Ureter (tissue), 1 donor: ENCODE measurements around the gene AKAP13. TPM values are rescaled to one million over a fixed set of nuclear protein-coding genes. Genes with fewer than 3 reads are reported as not detected.
"Not testable (repeated sequence)": the region's sequence is repeated elsewhere in the genome, so short reads cannot be mapped to it uniquely, and the experiment has no call there.

Source experiments
- DNase-seq: peaks from one replicate; pipeline ENCODE4 v3.0.0-alpha.2; 2020; ENCODE audit warnings: low spot score
- total RNA-seq: library from RNA; stranded (reverse); gene quantifications from one replicate; pipeline ENCODE4 v1.2.4, GENCODE V29; 2023
- donor health status: DM: yes; HTN: yes; CAD: no.

The AKAP13 gene
- total RNA-seq, 1 donor from 2014 or later: 264 TPM

DNA sequence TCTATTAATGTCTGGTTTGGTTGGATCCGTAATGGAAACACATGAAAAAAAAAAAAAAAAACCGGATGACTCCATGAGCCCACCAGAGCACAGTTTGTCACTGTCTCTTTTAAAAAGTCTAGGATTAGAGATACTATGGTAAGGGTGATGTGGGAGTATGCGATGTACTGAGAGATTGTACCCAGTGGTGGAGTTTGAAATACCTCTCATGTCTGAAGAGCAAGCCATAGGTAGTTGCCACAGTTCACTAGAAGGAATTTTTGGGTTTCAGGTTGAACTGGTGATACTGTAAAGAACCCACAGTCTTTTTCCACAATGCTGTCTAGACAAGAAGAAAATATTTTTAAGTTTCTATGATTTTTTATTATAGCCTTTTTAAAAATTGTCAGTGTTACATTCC lies 281.5 kb downstream of the AKAP13 start:
- no peak for DNase-seq

DNA sequence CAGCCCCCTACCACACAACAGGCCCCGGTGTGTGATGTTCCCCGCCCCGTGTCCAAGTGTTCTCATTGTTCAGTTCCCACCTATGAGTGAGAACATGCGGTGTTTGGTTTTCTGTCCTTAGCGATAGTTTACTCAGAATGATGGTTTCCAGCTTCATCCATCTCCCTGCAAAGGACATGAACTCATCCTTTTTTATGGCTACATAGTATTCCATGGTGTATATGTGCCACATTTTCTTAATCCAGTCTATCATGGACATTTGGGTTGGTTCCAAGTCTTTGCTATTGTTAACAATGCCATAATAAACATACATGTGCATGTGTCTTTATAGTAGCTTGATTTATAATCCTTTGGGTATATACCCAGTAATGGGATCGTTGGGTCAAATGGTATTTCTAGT lies 285.3 kb downstream of the AKAP13 start:
- not testable (repeated sequence) for DNase-seq

DNA sequence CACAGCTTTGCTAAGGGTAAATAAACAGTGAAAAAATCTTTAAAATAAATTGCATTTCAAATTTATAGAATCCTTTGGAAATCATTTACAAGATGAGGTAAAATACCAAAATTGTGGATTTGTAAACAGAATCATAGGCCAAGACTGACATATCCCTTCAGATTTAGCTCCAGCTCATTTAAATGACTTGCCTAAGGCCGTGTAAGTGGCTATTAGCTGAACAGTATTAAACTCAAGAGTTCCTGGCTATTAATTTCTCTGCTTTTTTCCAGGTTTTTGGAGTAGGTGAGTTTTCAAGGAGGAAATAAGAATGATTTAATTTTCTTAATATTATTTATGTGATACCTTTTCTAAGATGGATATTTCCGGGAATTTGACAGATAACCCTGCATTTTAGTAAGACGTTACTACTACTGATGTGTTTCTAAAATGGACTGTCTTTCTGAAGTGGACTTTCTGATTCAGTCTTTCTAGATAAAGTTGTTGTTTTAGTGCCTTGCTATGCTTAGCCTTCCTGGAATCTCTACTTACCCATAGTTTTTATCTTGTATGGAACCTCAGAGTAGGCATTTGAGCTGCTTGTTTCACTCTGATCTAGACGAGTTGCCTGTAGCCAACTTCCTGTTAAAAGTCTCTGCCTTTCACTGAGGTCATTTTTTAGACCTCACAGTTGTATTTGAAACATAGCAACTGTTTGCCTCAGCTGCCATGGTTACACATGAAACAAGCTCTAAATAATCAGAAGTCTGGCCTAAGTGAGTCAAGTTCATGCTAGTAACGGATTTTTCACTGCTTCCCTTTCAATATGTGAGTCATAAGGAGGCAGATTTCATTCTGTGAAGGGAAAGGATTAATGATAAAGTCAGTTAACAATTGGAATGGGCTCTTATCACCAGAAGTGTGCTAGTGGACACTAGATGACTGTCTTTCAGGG lies 287.4 kb downstream of the AKAP13 start:
- peak; percentile 58 for DNase-seq

DNA sequence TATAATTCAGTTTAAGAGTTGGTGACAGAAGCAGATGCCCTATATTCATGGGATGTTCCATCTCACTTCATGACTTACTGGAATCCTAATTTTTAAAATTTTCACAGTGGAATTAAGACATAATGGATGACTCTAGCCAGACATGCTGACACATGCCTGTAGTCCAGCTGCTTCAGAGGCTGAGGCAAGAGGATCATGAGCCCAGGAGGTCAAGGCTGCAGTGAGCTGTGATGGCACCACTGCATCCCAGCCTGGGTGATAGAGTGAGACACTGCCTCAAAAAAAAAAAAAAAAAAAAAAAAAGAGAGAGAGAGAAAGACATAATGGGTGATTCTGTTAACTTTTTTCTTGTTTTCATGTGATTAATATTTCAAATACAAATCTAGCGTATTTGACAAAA lies 290.8 kb downstream of the AKAP13 start:
- DNase-seq: no peak

DNA sequence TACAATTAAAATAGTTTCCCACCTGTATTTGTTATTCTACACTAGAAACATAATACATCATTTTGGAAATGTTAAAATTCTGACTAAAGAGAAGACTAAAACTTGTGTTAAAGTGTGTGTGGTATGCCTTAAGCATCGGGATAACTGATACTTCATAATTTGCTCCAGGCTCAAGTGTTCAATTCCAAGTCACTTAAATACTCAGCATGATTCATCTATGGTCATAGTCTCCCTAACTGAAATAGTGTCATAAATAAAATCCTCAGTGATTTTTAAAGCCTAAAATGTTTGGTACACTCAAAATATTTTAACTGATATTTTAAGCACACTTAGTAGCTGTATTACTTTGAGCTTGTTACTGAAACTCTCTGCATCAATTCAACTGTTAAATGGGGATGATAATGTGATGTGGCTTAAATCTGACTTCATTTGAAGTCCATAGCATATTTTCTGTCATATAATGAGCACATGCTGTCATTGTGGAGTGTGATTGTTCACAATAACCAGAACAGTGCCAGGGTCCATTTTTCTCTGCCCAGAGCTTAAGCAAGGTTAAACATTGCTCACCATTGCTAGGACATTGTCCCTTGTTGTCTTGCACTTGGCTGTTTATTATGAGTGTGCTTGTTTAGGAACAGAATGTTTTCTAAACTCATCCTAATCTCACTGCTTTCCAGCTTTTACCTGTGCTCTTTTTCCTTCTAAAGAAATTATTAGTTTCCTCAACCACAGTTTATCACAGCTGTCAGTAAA lies 292.1 kb downstream of the AKAP13 start:
- no peak for DNase-seq

DNA sequence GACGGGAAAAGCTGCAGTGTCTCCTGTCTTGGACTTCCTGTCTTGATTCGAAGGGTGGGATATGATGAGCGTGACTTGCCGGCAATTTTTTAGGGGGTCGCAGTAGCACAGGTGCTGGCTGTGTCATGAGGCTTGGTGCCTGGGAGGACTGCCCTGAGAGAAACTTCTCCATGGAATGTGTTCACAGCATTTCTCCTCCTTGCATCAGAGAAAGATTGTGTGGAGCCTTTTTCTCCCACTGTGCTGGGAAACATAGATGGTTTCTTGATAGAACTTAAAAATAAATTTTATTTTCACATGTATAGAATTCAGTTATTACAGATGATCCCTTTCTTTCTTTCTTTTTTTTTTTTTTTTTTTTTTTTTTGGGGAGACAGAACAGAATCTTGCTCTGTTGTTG lies 292.9 kb downstream of the AKAP13 start:
- no peak for DNase-seq

DNA sequence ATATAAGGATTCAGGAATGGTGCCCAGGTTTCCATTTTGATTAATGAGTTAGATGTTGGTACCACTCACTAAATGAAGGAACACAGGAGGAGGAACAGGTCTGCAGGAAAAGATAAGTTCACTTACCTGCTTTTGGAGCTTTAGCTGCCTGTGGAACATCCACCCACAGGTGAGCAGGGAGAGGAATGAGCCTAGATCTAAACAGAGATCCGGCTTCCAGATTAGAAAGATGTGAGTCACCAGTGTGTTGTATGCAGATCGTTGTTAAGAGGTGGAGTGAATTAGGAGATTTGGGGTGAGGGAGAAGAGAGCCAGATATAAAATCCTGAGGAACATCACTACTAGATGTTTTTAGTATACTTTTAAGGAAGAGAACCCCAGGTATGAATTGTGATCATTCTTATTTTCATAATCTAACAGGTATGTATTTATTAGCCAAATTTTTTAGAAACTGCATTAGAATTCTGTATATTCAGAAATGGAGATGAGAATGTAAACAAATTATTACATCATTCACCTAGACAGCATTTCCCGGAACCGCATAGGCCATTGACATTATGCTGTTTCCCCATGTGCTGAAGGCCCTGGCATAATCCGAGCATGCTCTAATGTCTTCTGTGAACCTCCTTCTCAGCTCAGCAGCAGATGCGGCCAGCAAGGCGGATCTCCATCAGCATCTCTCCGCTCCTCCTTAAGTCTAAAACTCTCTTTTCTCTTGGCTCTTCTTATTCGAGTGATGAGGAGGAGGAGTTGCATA lies 296.1 kb downstream of the AKAP13 start:
- no peak for DNase-seq

DNA sequence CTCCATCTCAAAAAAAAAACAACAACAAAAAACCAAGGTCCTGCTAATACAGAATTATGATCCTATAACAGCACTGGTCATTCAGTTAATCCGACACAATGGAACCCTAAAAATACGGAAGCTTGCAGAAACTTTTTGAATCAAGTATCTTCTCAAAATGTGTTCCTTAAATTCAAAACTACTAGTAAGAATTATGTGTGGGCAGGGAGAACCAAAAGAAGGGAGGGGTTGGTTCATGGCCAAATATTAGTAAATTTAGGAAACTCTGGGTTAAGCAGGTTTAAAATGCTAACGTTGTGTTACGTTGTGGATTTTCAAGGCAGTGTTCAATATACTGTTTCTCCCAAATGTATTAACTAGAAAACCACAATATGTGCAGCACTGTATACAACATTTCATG lies 298.8 kb downstream of the AKAP13 start:
- no peak for DNase-seq

DNA sequence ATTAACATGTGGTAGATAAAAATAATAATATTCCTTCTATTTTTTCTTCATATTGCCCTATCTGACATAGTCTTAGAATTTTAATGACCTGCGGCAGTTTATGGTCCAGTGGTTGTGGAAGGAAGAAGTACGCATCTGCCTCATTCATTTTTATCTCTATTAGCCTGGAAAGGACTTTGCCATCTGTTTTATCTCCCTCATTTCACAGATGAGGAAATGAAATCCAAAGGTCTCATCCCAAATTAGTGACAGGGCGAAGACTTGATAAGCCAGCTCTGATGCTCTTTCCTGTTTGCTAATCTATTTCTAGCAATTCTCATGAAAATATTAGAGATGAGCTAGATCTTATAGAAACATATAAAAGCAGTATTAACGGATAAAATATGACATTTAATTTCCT lies 301.0 kb downstream of the AKAP13 start:
- no peak for DNase-seq

DNA sequence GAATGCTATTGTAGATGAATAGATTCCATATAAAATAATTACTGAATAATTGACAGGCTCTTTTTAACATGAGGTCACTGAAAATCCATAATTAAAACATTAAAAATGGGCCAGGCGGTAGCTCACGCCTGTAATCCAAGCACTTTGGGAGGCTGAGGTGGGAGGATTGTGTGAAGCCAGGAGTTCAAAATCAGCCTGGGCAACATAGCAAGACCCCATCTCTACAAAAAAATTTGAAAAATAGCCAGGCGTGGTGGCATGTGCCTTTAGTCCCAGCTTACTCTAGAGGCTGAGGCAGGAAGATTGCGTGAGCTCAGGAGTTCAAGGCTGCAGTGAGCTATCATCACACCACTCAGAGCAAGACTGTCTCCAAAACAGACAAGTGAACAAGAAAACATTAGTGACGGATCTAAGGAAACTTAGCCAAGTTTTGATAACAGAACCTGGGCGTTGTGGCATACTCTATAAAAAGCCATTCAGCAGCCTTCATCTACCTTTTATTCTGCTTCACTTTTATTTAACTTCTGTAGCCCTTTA lies 303.8 kb downstream of the AKAP13 start:
- DNase-seq: no peak

DNA sequence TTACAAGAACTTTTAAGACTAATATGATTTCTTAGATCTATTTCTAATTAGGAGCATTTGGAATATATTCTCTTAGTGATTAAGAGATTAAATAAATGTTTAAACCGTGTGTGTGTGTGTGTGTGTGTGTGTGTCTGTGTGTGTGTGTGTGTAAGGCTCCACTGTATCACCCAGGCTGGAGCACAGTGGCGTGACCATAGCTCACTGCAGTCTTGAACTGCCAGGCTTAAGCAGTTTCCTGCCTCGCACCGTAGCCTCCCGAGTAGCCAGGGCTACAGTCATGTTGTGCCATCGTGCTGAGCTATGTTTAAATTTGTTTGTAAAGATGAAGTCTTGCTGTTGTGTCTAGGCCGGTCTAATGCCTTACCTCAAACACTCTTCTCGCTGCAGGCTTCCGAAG lies 305.0 kb downstream of the AKAP13 start:
- no peak for DNase-seq

DNA sequence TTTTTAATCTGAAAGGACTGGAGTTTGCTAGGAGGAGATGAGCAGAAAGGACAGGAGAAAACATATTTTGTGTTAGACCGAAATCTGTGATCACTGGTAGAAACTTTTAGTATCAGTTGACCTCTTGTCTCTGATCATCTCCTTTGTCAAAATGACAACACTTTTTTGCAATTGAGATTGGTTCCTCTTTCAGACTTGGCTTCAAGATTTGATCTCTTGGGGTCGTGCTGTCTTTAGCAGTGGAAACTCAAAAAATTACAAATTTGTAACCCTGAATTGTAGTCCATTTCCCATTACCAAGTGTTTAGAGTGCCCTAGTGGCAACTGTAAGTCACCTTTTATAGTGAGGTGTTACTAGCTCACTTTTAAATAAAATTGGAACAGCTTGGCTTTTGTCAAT lies 306.9 kb downstream of the AKAP13 start:
- no peak for DNase-seq

DNA sequence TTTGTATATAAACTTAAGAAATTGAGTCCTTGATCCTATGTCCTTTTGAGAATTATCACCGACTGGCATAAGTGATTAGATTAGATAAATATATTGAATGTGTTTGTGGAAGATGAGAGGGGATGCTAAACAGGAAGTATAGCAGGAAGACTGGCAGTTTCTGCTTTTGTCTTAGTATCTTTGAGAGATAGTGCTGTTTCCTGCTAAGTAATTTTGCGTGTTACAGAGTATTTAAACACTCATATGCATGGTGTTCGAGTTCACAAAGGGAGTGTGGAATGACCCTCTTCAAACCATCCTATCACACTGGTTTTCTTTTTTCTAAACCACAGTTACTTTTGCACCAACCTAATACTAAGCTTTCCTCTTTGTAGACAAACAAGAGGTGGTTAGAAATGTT lies 308.3 kb downstream of the AKAP13 start:
- no peak for DNase-seq

DNA sequence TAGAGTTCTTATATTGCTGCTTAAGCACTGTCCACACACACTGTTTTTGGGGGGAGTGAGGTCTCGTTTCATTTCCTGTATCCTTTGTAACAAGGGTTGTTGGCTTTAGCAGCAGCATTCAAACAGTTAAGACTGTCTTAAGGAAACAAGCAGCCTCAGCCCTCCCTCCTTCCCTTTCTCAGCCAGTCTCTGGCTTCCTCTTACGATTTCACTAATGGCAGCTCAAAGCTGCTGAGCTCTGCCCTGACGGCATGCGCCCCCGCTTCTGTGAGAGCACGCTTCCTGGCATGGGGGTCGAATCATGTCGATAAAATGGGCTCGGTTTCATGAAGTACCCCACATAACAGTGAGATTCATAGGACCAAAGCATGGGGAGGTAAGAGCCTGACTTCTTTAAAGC lies 309.3 kb downstream of the AKAP13 start:
- peak; percentile 65 for DNase-seq

DNA sequence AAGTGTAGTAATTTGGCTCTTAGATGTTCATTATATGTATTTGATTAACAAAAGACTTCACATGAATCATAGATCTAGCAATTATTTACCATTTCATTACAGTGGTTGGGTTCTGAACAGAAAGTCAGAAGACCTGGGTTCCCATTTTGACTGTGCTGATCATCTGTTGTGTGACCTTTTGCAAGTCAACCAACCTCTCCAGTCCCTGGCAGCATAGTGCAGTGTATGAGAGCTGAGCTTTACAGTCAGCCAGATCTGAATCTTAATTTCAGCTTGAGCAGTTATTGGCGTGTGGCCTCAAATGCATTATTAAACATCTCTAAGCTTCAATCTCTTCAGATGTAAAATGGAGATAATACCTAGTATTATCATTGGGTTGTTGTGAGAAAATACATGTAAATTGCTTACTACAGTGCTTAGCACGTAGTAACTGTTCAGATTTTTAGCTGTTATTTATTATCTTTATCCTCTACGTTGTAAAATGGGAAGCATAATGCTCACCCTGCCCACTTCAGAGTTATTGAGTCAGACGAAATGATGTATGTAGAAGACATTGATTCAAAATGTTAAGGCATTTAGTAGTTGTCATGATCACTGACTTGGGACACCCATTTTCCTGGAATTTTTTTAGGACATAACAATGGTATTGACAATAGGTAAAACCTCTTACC lies 310.3 kb downstream of the AKAP13 start:
- DNase-seq: no peak

DNA sequence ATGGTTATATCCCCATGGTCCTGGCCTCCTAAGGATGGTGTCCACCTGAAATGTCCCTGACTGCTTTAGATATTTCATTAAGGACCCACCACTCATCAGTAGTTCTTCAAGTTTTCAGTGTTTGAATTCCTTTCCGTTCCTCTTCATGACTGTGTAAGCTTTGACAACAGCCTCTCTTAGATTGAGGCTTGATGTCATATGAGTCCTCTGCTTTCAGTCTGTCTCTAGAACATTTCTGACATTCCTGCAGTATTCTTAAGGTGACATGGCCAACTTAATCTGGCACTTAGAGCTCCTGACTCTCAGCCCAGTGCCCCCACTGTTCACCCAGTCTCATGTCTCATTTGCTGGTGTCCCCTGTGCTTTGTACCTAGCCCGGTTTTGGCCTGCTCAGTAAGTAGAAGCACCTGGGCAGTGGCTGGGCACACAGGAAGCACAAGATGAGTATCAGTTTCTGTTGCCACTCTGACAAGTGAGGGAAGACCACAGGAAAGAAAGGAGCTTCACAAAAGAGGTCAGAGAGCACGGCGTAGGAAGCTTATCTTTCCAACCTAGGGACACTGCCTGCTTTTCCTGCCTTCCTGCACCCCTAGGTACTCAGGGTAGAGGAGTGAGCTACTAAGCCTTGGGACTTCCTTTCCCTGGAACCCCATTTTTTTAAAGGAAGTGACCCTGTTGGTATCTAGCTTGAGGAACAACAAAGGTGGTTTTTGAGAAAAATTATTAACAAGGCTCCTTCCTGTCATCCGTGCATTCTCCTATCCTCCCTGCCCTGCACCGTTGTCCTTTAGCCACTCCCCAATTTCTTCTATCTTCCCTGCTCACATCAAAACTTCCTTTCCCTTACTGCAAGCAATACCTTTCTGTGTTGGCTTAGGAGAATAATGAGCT lies 311.2 kb downstream of the AKAP13 start:
- DNase-seq: no peak

DNA sequence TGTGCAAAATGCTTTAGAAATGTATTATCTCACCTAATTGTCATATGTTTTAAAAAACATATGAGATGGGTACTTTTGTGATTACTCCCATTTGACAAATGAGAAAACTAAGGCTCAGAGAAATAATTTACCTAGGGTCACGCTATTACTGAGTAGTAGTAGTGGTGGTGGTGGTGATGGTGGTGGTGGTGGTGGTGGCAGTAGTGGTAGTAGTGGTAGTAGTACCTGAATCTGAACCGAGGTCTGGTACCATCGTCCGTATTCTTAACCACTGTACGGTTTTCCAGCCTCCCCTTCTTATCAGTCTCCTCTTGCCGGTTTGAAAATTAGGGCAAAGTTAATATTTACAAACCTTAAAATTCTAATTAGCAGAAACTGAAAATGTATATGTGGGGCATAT lies 311.9 kb downstream of the AKAP13 start:
- no peak for DNase-seq

DNA sequence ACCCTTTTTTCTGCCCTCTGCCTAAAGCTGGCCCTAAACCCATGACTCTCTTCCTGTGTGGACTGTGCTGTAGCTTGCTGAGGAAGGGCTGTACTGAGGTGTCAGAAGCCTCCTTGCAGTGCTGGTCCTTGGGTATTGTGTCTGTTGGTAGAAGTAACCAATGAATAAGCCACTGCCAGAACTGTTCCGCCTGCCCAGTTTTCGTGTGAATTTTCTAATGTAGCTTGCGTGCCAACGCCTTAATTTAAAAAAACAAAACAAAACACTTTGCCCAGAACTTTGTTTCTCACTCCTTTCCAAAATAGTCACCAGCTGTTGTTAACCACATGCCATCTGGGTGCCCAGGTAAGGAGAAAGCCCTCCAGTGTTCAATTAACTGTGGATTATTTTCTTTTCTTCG lies 312.5 kb downstream of the AKAP13 start:
- no peak for DNase-seq

DNA sequence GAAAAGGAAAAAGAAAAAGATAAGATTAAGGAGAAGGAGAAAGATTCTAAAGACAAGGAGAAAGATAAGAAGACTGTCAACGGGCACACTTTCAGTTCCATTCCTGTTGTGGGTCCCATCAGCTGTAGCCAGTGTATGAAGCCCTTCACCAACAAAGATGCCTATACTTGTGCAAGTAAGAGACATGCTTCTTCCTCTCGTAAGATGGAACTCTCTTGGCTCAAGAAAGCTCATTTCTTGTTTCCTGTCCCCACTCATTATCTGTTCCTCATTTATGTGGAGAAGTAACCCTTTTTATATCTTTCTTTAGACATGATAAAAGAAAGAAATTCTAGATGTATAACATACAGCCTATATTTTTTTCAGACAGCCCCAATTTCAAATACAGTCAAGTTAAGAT lies 312.9 kb downstream of the AKAP13 start:
- DNase-seq: no peak

DNA sequence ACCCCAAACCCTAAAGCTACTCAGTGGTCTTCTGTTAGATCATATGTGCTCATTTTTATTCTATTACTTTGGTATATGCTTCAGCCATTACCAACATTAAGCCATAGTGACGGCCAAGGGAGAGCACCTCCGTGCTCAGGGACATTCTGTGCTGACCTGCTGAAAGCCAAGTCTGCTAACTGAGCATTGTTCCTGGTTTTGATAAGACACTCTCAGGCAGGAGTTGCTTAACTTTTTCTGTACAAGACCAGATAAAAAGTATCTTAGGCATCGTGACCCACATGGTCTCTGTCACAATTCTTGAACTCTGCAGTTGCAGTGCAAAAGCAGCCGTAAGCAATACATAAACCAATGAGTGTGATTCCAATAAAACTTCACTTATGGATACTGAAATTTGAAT lies 313.7 kb downstream of the AKAP13 start:
- DNase-seq: no peak

DNA sequence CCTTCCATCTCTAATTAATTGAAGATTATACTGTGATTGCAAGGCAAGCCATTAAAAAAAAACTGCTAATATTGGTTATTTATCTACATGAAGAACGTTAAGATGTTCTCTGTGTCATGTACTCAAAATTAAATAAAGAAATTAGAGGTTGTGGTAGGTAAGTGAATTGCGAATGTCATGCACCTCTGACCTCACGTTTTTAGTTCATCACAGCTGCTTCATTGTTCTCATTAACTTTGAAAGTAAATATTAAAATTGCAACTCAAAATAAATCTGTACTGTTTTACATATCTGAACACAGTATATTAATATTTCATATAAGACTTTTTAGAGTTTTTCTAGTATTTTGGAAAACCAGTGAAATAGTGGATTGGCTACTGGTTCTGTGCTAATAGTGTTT lies 320.4 kb downstream of the AKAP13 start:
- DNase-seq: no peak
